Islet precursor cell (in vitro differentiated cells): ENCODE results near the gene ZNF396.

ENCODE experiments used
- DNase-seq: peaks from one replicate; pipeline ENCODE4 v3.0.0-alpha.2; 2018

Gene ZNF396

GRCh38 chr18:35379421-35379820 is 2.3 kb upstream of the ZNF396 start:
- DNase-seq: no peak

- DNase-seq: no peak
Measured at GRCh38 chr18:35378574-35378896, 1.4 kb upstream of the ZNF396 start.

- DNase-seq: no peak
Measured at GRCh38 chr18:35377875-35378573, 887 bp upstream of the ZNF396 start.

- DNase-seq: peak; percentile 69
Measured at GRCh38 chr18:35376393-35376741, 770 bp downstream of the ZNF396 start.

- DNase-seq: no peak
Measured at GRCh38 chr18:35374708-35375107, 2.4 kb downstream of the ZNF396 start.

- no peak for DNase-seq
Measured at GRCh38 chr18:35371412-35372195, 5.5 kb downstream of the ZNF396 start.

- no peak for DNase-seq
Measured at GRCh38 chr18:35369126-35369525, 8.0 kb downstream of the ZNF396 start.

- DNase-seq: no peak
Measured at GRCh38 chr18:35368595-35368994, 8.5 kb downstream of the ZNF396 start.

- no peak for DNase-seq
Measured at GRCh38 chr18:35362531-35362930, 14.6 kb downstream of the ZNF396 start.

GRCh38 chr18:35361570-35362321 is 15.4 kb downstream of the ZNF396 start:
- DNase-seq: no peak

GRCh38 chr18:35355140-35355618 is 22.0 kb downstream of the ZNF396 start:
- DNase-seq: peak; percentile 85

GRCh38 chr18:35352778-35353177 is 24.4 kb downstream of the ZNF396 start:
- DNase-seq: no peak

- DNase-seq: no peak
Measured at GRCh38 chr18:35352283-35352682, 24.9 kb downstream of the ZNF396 start.

- no peak for DNase-seq
Measured at GRCh38 chr18:35348001-35348400, 29.1 kb downstream of the ZNF396 start.

- DNase-seq: no peak
Measured at GRCh38 chr18:35345950-35346349, 31.2 kb downstream of the ZNF396 start.

- DNase-seq: no peak
Measured at GRCh38 chr18:35345460-35345921, 31.6 kb downstream of the ZNF396 start.

- no peak for DNase-seq
Measured at GRCh38 chr18:35344736-35345459, 32.2 kb downstream of the ZNF396 start.

- DNase-seq: peak; percentile 96
Measured at GRCh38 chr18:35343936-35344735, 33.0 kb downstream of the ZNF396 start, which contains the start of gene ZNF24. ZNF24 (minus strand) TSS chr18:35344420; CDS start chr18:35340650, 3,770 bp downstream.

GRCh38 chr18:35343488-35343935 is 33.6 kb downstream of the ZNF396 start:
- no peak for DNase-seq

- no peak for DNase-seq
Measured at GRCh38 chr18:35337286-35337685, 39.9 kb downstream of the ZNF396 start.

GRCh38 chr18:35335866-35336265 is 41.3 kb downstream of the ZNF396 start:
- DNase-seq: no peak

- DNase-seq: no peak
Measured at GRCh38 chr18:35334821-35335220, 42.3 kb downstream of the ZNF396 start.
